ENCODE measurements around the gene KRT33A. TPM values are rescaled to one million over a fixed set of nuclear protein-coding genes. Genes with fewer than 3 reads are reported as not detected.
A peak's percentile ranks its signal among the peaks of the same experiment; 100 is the strongest.

KRT33A gene
- total RNA-seq, 8 experiments from 2014 or later: not detected

GRCh38 chr17:41322903-41323895 lies 27.4 kb downstream of the KRT33A start:
- Histone ChIP-seq H3K4me1 (replicated peaks in 1 of 2) (no peaks in the 10 kb centered on the region), H3K27ac (no peak overlapping the region), H3K4me3 (no peak overlapping the region)
- no peak for ATAC-seq (replicated peaks in 6 of 8)
- 40 to 100% (median 67%) methylated on average over 1 to 6 of the region's 11 CpGs; no CpG with 5 or more reads in 3 of the 10 experiments for WGBS, 10 experiments
- in situ Hi-C loops (cut with MboI; ENCODE audit: low pct_unique_long_range_greater_than_20kb in 2 of 9, low sequenced_read_pairs in 9 of 9, unreplicated experiment in 9 of 9): loop anchor here in 3 of 9 experiments (10.0 to 25.0 kb wide), 3 partner anchors 408 to 418 kb away; no protein-coding TSS in a partner anchor

GRCh38 chr17:41322094-41322902 lies 28.3 kb downstream of the KRT33A start:
- Histone ChIP-seq H3K4me3 (no peak overlapping the region), H3K27ac (no peak overlapping the region), H3K4me1 (replicated peaks in 1 of 2) (no peaks in the 10 kb centered on the region)
- peak in 4 of 8 experiments; percentile 46 to 83 (median 68) for ATAC-seq (replicated peaks in 6 of 8)
- in situ Hi-C loops (cut with MboI; ENCODE audit: low pct_unique_long_range_greater_than_20kb in 2 of 9, low sequenced_read_pairs in 9 of 9, unreplicated experiment in 9 of 9): loop anchor here in 3 of 9 experiments (10.0 to 25.0 kb wide), 3 partner anchors 407 to 417 kb away; no protein-coding TSS in a partner anchor
- 0 to 100% (median 50%) methylated on average over 1 to 5 of the region's 5 CpGs for WGBS, 10 experiments

DNA sequence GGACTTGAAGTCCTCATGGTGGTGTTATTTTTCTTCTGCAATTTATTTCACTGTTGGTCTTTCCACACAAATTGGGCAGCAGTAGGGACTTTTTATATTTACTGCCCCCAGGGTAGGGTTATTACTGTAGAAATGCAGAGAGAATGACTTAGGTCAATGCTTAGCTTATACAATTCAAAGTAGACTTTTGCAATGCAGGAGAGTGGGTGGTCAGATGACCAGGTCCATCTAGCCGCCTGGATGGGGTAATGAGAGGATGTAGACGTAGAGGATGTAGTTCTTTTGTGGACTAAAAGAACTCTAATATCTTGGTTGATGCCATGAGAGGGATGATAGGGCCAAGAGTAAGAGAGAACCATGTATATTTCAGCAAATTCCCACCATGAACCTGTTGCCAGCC lies 32.4 kb downstream of the KRT33A start:
- ATAC-seq (replicated peaks in 6 of 8): peak in 3 of 8 experiments; percentile 46 to 81 (median 77)
- no peaks in the 10 kb centered on the region for H3K4me1 ChIP-seq (replicated peaks in 1 of 2)
- in situ Hi-C loops (cut with MboI; ENCODE audit: low pct_unique_long_range_greater_than_20kb in 2 of 9, low sequenced_read_pairs in 9 of 9, unreplicated experiment in 9 of 9): loop anchor here in 1 of 9 experiments (25.0 kb wide), 1 partner anchor 406 kb away; no protein-coding TSS in a partner anchor
- no peak overlapping the region for H3K27ac ChIP-seq
- WGBS, 10 experiments: 20 to 83% (median 40%) methylated on average over 1 to 2 of the region's 2 CpGs; no CpG with 5 or more reads in 7 of the 10 experiments
- no peak overlapping the region for H3K4me3 ChIP-seq

- in situ Hi-C loops (cut with MboI; ENCODE audit: low pct_unique_long_range_greater_than_20kb in 2 of 9, low sequenced_read_pairs in 9 of 9, unreplicated experiment in 9 of 9): loop anchor here in 1 of 9 experiments (25.0 kb wide), 1 partner anchor 404 kb away; no protein-coding TSS in a partner anchor
- no peaks in the 10 kb centered on the region for H3K4me1 ChIP-seq (replicated peaks in 1 of 2)
- WGBS, 10 experiments: 0 to 89% (median 76%) methylated on average over 1 to 12 of the region's 17 CpGs
- H3K4me3 ChIP-seq: no peak overlapping the region
- ATAC-seq (replicated peaks in 6 of 8): no peak
- no peak overlapping the region for H3K27ac ChIP-seq
Observed at GRCh38 chr17:41315814-41316445, 34.7 kb downstream of the KRT33A start.

GRCh38 chr17:41315204-41315794 lies 35.3 kb downstream of the KRT33A start, which contains the start of gene KRTAP17-1:
Gene KRTAP17-1, minus strand, starts transcription at chr17:41315710. Its CDS starts 60 bp downstream, at chr17:41315650.
- H3K4me3 ChIP-seq: no peak within 1 kb of the TSS
- no peak within 1 kb of the TSS for H3K27ac ChIP-seq
- H3K4me1 ChIP-seq (replicated peaks in 1 of 2): no peaks in the 10 kb centered on the region
- no peak for ATAC-seq (replicated peaks in 6 of 8)
- WGBS, 10 experiments: 0 to 100% (median 80%) methylated on average over 1 to 11 of the region's 24 CpGs; no CpG with 5 or more reads in 3 of the 10 experiments
- in situ Hi-C loops (cut with MboI; ENCODE audit: low pct_unique_long_range_greater_than_20kb in 2 of 9, low sequenced_read_pairs in 9 of 9, unreplicated experiment in 9 of 9): loop anchor here in 1 of 9 experiments (25.0 kb wide), 1 partner anchor 403 kb away; no protein-coding TSS in a partner anchor

GRCh38 chr17:41311111-41311510 lies 39.5 kb downstream of the KRT33A start:
- Histone ChIP-seq H3K4me3 (no peak overlapping the region), H3K4me1 (replicated peaks in 1 of 2) (no peaks in the 10 kb centered on the region), H3K27ac (no peak overlapping the region)
- no peak for ATAC-seq (replicated peaks in 6 of 8)
- 38 to 60% methylated on average over 1 of the region's 1 CpG; no CpG with 5 or more reads in 8 of the 10 experiments for WGBS, 10 experiments
- in situ Hi-C loops (cut with MboI; ENCODE audit: low pct_unique_long_range_greater_than_20kb in 2 of 9, low sequenced_read_pairs in 9 of 9, unreplicated experiment in 9 of 9): loop anchor here in 1 of 9 experiments (25.0 kb wide), 1 partner anchor 399 kb away; no protein-coding TSS in a partner anchor

GRCh38 chr17:41308918-41309359 lies 41.7 kb downstream of the KRT33A start, which contains the start of gene KRTAP16-1:
Gene KRTAP16-1, minus strand, starts transcription at chr17:41309309. Its CDS starts 56 bp downstream, at chr17:41309253.
- Histone ChIP-seq H3K4me1 (replicated peaks in 1 of 2) (no peaks in the 10 kb centered on the region), H3K27ac (no peak within 1 kb of the TSS), H3K4me3 (no peak within 1 kb of the TSS)
- WGBS, 10 experiments: 33 to 85% (median 67%) methylated on average over 1 to 5 of the region's 7 CpGs; no CpG with 5 or more reads in 5 of the 10 experiments
- no peak for ATAC-seq (replicated peaks in 6 of 8)
- in situ Hi-C loops (cut with MboI; ENCODE audit: low pct_unique_long_range_greater_than_20kb in 2 of 9, low sequenced_read_pairs in 9 of 9, unreplicated experiment in 9 of 9): loop anchor here in 1 of 9 experiments (25.0 kb wide), 1 partner anchor 397 kb away; no protein-coding TSS in a partner anchor

DNA sequence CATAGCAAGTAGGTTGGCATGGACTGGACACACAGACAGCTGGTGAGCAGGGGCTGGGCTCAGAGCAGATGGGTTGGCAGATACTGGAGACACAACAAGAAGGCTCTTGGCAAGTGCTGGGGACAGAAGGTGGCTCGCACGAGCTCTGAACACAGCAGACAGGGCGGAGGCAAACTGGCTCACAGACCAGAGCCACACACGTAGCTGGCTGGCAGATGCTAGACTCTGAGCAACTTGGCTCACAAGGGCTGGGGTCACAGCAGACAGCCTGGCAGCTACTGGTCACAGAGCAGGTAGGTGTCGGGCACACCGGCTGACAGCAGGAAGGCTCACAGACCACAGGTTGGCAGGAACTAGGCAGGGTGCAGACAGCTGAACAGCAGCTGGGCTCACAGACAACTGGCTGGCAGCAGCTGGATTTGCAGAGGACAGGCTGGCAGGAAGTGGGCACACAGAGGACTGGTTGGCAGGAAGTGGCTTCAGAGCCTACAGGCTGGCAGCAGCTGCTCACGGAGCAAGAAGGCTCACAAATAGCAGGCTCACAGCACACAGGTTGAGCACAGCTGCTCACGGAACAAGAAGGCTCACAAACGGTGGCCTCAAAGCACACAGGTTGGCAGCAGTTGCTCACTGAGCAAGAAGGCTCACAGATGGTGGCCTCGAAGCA lies 42.2 kb downstream of the KRT33A start:
- no peaks in the 10 kb centered on the region for H3K4me1 ChIP-seq (replicated peaks in 1 of 2)
- peak in 1 of 8 experiments; percentile 16 for ATAC-seq (replicated peaks in 6 of 8)
- in situ Hi-C loops (cut with MboI; ENCODE audit: low pct_unique_long_range_greater_than_20kb in 2 of 9, low sequenced_read_pairs in 9 of 9, unreplicated experiment in 9 of 9): loop anchor here in 1 of 9 experiments (25.0 kb wide), 1 partner anchor 396 kb away; no protein-coding TSS in a partner anchor
- H3K27ac ChIP-seq: no peak overlapping the region
- H3K4me3 ChIP-seq: no peak overlapping the region
- WGBS, 10 experiments: 0 to 100% (median 80%) methylated on average over 1 to 8 of the region's 10 CpGs; no CpG with 5 or more reads in 6 of the 10 experiments

GRCh38 chr17:41307647-41308046 lies 43.0 kb downstream of the KRT33A start:
- peak in 1 of 8 experiments; percentile 13 for ATAC-seq (replicated peaks in 6 of 8)
- in situ Hi-C loops (cut with MboI; ENCODE audit: low pct_unique_long_range_greater_than_20kb in 2 of 9, low sequenced_read_pairs in 9 of 9, unreplicated experiment in 9 of 9): loop anchor here in 1 of 9 experiments (25.0 kb wide), 1 partner anchor 395 kb away; no protein-coding TSS in a partner anchor
- no peaks in the 10 kb centered on the region for H3K4me1 ChIP-seq (replicated peaks in 1 of 2)
- 27 to 100% (median 68%) methylated on average over 1 to 4 of the region's 9 CpGs; no CpG with 5 or more reads in 5 of the 10 experiments for WGBS, 10 experiments
- no peak overlapping the region for H3K4me3 ChIP-seq
- H3K27ac ChIP-seq: no peak overlapping the region

- no peak for ATAC-seq (replicated peaks in 6 of 8)
- in situ Hi-C loops (cut with MboI; ENCODE audit: low pct_unique_long_range_greater_than_20kb in 2 of 9, low sequenced_read_pairs in 9 of 9, unreplicated experiment in 9 of 9): loop anchor here in 1 of 9 experiments (25.0 kb wide), 1 partner anchor 392 kb away; no protein-coding TSS in a partner anchor
- no peak overlapping the region for H3K4me3 ChIP-seq
- no peak overlapping the region for H3K27ac ChIP-seq
- H3K4me1 ChIP-seq (replicated peaks in 1 of 2): no peaks in the 10 kb centered on the region
- WGBS, 10 experiments: 53 to 95% (median 77%) methylated on average over 4 to 11 of the region's 12 CpGs; no CpG with 5 or more reads in 2 of the 10 experiments
Observed at GRCh38 chr17:41304091-41304490, 46.5 kb downstream of the KRT33A start.

DNA sequence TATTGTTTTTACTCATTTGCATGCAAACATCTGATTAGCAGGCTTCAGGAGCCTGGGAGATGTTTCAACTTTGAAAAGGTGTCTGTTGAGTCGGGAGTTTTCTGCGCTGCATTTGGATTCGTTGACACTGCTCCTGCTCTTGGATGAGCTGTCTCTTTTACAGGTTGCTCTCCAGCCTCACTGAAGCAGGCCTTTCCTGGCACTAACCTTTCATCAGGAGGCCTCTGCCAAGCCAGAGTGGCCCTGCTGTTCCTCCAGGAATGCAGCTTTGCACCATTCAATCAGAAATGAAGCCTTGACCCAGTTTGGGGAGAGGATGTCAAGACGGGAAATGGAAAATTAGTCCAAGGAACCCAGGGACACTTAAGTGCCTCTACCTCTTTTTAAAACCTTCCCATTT lies 47.6 kb downstream of the KRT33A start:
- 6 to 100% (median 80%) methylated on average over 1 to 4 of the region's 4 CpGs; no CpG with 5 or more reads in 3 of the 10 experiments for WGBS, 10 experiments
- Histone ChIP-seq H3K4me1 (replicated peaks in 1 of 2) (no peaks in the 10 kb centered on the region), H3K27ac (no peak overlapping the region), H3K4me3 (no peak overlapping the region)
- in situ Hi-C loops (cut with MboI; ENCODE audit: low pct_unique_long_range_greater_than_20kb in 2 of 9, low sequenced_read_pairs in 9 of 9, unreplicated experiment in 9 of 9): loop anchor here in 1 of 9 experiments (25.0 kb wide), 1 partner anchor 391 kb away; no protein-coding TSS in a partner anchor
- ATAC-seq (replicated peaks in 6 of 8): no peak

All from motor neuron (in vitro differentiated cells).